ENCODE measurements around the gene FGFR2. TPM values are rescaled to one million over a fixed set of nuclear protein-coding genes. Genes with fewer than 3 reads are reported as not detected.

The FGFR2 gene
- total RNA-seq, 2 donors from 2014 or later: 49.7 to 78.5 TPM

- 87% methylated on average over 11 of the region's 11 CpGs for WGBS
- Histone ChIP-seq H3K36me3 (no peaks in the 10 kb centered on the region), H3K4me3 (no peak overlapping the region), H3K27ac (no peak overlapping the region), H3K4me1 (replicated peaks) (no peaks in the 10 kb centered on the region), H3K9me3 (no peaks in the 10 kb centered on the region), H3K27me3 (replicated peaks; ENCODE audit: insufficient read depth) (no peaks in the 10 kb centered on the region)
- intact Hi-C loops (cut with DNase I): loop anchor here (2.0 kb wide), 1 partner anchor 665 kb away; no protein-coding TSS in a partner anchor
- no peak for TF ChIP-seq POLR2AphosphoS5 (IDR thresholded peaks at IDR 0.05)
- DNase-seq (ENCODE audit: low spot score): no peak
Observed at GRCh38 chr10:121607310-121608055, 9.2 kb upstream of the FGFR2 start.

- Histone ChIP-seq H3K36me3 (no peaks in the 10 kb centered on the region), H3K9me3 (no peaks in the 10 kb centered on the region), H3K4me1 (replicated peaks) (no peaks in the 10 kb centered on the region), H3K27me3 (replicated peaks; ENCODE audit: insufficient read depth) (no peaks in the 10 kb centered on the region), H3K4me3 (no peak overlapping the region), H3K27ac (no peak overlapping the region)
- intact Hi-C loops (cut with DNase I): no loop called here
- TF ChIP-seq CTCF (IDR thresholded peaks at IDR 0.05) (no peak), POLR2A (IDR thresholded peaks at IDR 0.05) (no peak), POLR2AphosphoS5 (IDR thresholded peaks at IDR 0.05) (no peak)
- no peak for DNase-seq (ENCODE audit: low spot score)
Observed at GRCh38 chr10:121605708-121606107, 7.5 kb upstream of the FGFR2 start.

GRCh38 chr10:121601458-121601857 is 3.2 kb upstream of the FGFR2 start:
- intact Hi-C loops (cut with DNase I): no loop called here
- no peak for DNase-seq (ENCODE audit: low spot score)
- Histone ChIP-seq H3K4me1 (replicated peaks) (no peaks in the 10 kb centered on the region), H3K9me3 (no peaks in the 10 kb centered on the region), H3K27me3 (replicated peaks; ENCODE audit: insufficient read depth) (no peaks in the 10 kb centered on the region), H3K4me3 (no peak overlapping the region), H3K27ac (no peak overlapping the region), H3K36me3 (no peaks in the 10 kb centered on the region)
- WGBS: 96% methylated on average over 11 of the region's 11 CpGs
- TF ChIP-seq POLR2AphosphoS5 (IDR thresholded peaks at IDR 0.05) (no peak), POLR2A (IDR thresholded peaks at IDR 0.05) (no peak), CTCF (IDR thresholded peaks at IDR 0.05) (no peak)

- Histone ChIP-seq H3K27me3 (replicated peaks; ENCODE audit: insufficient read depth) (no peaks in the 10 kb centered on the region), H3K4me1 (replicated peaks) (no peaks in the 10 kb centered on the region), H3K36me3 (no peaks in the 10 kb centered on the region), H3K27ac (no peak overlapping the region), H3K4me3 (no peak overlapping the region), H3K9me3 (no peaks in the 10 kb centered on the region)
- WGBS: 81% methylated on average over 9 of the region's 9 CpGs
- no peak for DNase-seq (ENCODE audit: low spot score)
- TF ChIP-seq POLR2A (IDR thresholded peaks at IDR 0.05) (no peak), CTCF (IDR thresholded peaks at IDR 0.05) (no peak)
- intact Hi-C loops (cut with DNase I): no loop called here
Observed at GRCh38 chr10:121600611-121601010, 2.4 kb upstream of the FGFR2 start.

GRCh38 chr10:121599947-121600346 is 1.7 kb upstream of the FGFR2 start:
- no peaks in the 10 kb centered on the region for H3K9me3 ChIP-seq
- WGBS: 82% methylated on average over 8 of the region's 8 CpGs
- no peaks in the 10 kb centered on the region for H3K4me1 ChIP-seq (replicated peaks)
- no peak for DNase-seq (ENCODE audit: low spot score)
- H3K27ac ChIP-seq: no peak overlapping the region
- no peak for TF ChIP-seq POLR2AphosphoS5 (IDR thresholded peaks at IDR 0.05)
- TF ChIP-seq CTCF (IDR thresholded peaks at IDR 0.05): no peak
- no peak for TF ChIP-seq POLR2A (IDR thresholded peaks at IDR 0.05)
- H3K36me3 ChIP-seq: no peaks in the 10 kb centered on the region
- no peak overlapping the region for H3K4me3 ChIP-seq
- no peaks in the 10 kb centered on the region for H3K27me3 ChIP-seq (replicated peaks; ENCODE audit: insufficient read depth)
- intact Hi-C loops (cut with DNase I): no loop called here
